Neural progenitor cell (in vitro differentiated cells): ENCODE data around the gene SMIM36. TPM values are rescaled to one million over a fixed set of nuclear protein-coding genes. Genes with fewer than 3 reads are reported as not detected.

Experiments used
- DNase-seq: peaks from one replicate; pipeline ENCODE4 v3.0.0-alpha.2; 2016; ENCODE audit warnings: low spot score
- H2AFZ ChIP-seq: fragments of 200-600 bp; sonication (generic); replicated peaks from 2 replicates; pipeline ENCODE4 v1.6.1; 2016; ENCODE audit warnings: antibody characterized with exemption
- H3F3A ChIP-seq: fragments of 200-600 bp; sonication (generic); 2 replicates; pipeline ENCODE4 v1.6.1; 2016; ENCODE audit warnings: antibody characterized with exemption, low read depth
- H3K27ac ChIP-seq: fragments of 200-600 bp; sonication (generic); 2 replicates; pipeline ENCODE4 v1.5.1; 2016; ENCODE audit warnings: mild to moderate bottlenecking
- H3K27me3 ChIP-seq: fragments of 200-600 bp; sonication (generic); 2 replicates; pipeline ENCODE4 v1.6.1; 2016; ENCODE audit warnings: mild to moderate bottlenecking, moderate library complexity
- H3K36me3 ChIP-seq: fragments of 200-600 bp; sonication (generic); 2 replicates; pipeline ENCODE4 v1.5.1; 2016
- H3K4me1 ChIP-seq: fragments of 200-600 bp; sonication (generic); 2 replicates; pipeline ENCODE4 v1.6.1; 2016; ENCODE audit warnings: mixed run types
- H3K4me2 ChIP-seq: fragments of 200-600 bp; sonication (generic); 2 replicates; pipeline ENCODE4 v1.6.1; 2016
- H3K4me3 ChIP-seq: fragments of 200-600 bp; sonication (generic); 2 replicates; pipeline ENCODE4 v1.5.1; 2016
- H3K79me2 ChIP-seq: fragments of 200-600 bp; sonication (generic); 2 replicates; pipeline ENCODE4 v1.6.1; 2016; ENCODE audit warnings: low read depth
- H3K9ac ChIP-seq: fragments of 200-600 bp; sonication (generic); 2 replicates; pipeline ENCODE4 v1.6.1; 2016
- H3K9me3 ChIP-seq: fragments of 200-600 bp; sonication (generic); 2 replicates; pipeline ENCODE4 v1.5.1; 2016; ENCODE audit warnings: low read depth
- H4K20me1 ChIP-seq: fragments of 200-600 bp; sonication (generic); 2 replicates; pipeline ENCODE4 v1.6.1; 2016; ENCODE audit warnings: low read depth
- H3K27ac Mint-ChIP-seq: 3 replicates; pipeline ENCODE4 v1.8.0; 2021; ENCODE audit warnings: mixed read lengths
- H3K27me3 Mint-ChIP-seq: 2 replicates; pipeline ENCODE4 v1.8.0; 2022; ENCODE audit warnings: low read depth, mild to moderate bottlenecking, inconsistent platforms, moderate library complexity, mixed read lengths; ENCODE audit not compliant: insufficient read depth
- H3K36me3 Mint-ChIP-seq: 3 replicates; pipeline ENCODE4 v1.8.0; 2021; ENCODE audit warnings: mixed read lengths
- H3K4me1 Mint-ChIP-seq: 3 replicates; pipeline ENCODE4 v1.8.0; 2021; ENCODE audit warnings: mixed read lengths
- H3K4me3 Mint-ChIP-seq: 3 replicates; pipeline ENCODE4 v1.8.0; 2021; ENCODE audit warnings: mild to moderate bottlenecking, moderate library complexity, mixed read lengths
- H3K9me3 Mint-ChIP-seq: 3 replicates; pipeline ENCODE4 v1.8.0; 2020; ENCODE audit warnings: mixed read lengths
- CTCF ChIP-seq: fragments of 200-600 bp; sonication (generic); IDR thresholded peaks from 2 replicates; pipeline ENCODE4 v1.5.1; 2017; ENCODE audit warnings: antibody characterized with exemption, mild to moderate bottlenecking
- EZH2 ChIP-seq: fragments of 200-600 bp; sonication (generic); IDR thresholded peaks from 2 replicates; pipeline ENCODE4 v1.6.1; 2017; ENCODE audit warnings: antibody characterized with exemption, mild to moderate bottlenecking, moderate library complexity
- EZH2phosphoT487 ChIP-seq: fragments of 200-600 bp; sonication (generic); IDR thresholded peaks from 2 replicates; pipeline ENCODE4 v1.6.1; 2017; ENCODE audit warnings: antibody characterized with exemption
- total RNA-seq: library from RNA; depleted of rRNA; stranded (reverse); fragments of >200 nt; gene quantifications from 2 replicates; pipeline ENCODE4 v1.2.3, GENCODE V29; 2015; ENCODE audit warnings: low replicate concordance

SMIM36 gene
- total RNA-seq, 1 donor from 2014 or later, result not detected

- H3K4me1 ChIP-seq, result no peaks in the 10 kb centered on the region
- no peak overlapping the region for H3K27ac ChIP-seq
- H3K4me2 ChIP-seq, result no peak overlapping the region
- no peak overlapping the region for H3K4me3 ChIP-seq
- H3K9ac ChIP-seq, result no peak overlapping the region
- H3K9me3 Mint-ChIP-seq, result no peaks in the 10 kb centered on the region
- H3K27ac Mint-ChIP-seq, result no peak overlapping the region
- peak; percentile 9 for DNase-seq
- no peaks in the 10 kb centered on the region for H3K36me3 ChIP-seq
- no peaks in the 10 kb centered on the region for H4K20me1 ChIP-seq
- peaks cover 17% of the 10 kb centered on the region for H3F3A ChIP-seq
- H3K36me3 Mint-ChIP-seq, result no peaks in the 10 kb centered on the region
- TF ChIP-seq EZH2phosphoT487 (no peak), EZH2 (no peak), CTCF (no peak)
- no peaks in the 10 kb centered on the region for H3K79me2 ChIP-seq
- peaks cover 6% of the 10 kb centered on the region for H3K4me1 Mint-ChIP-seq
- no peak overlapping the region for H2AFZ ChIP-seq
- no peaks in the 10 kb centered on the region for H3K27me3 ChIP-seq
- no peaks in the 10 kb centered on the region for H3K27me3 Mint-ChIP-seq
- H3K9me3 ChIP-seq, result no peaks in the 10 kb centered on the region
- no peak overlapping the region for H3K4me3 Mint-ChIP-seq
Measured at GRCh38 chr17:55500103-55500502, 11.1 kb downstream of the SMIM36 start.

GRCh38 chr17:55496094-55496881, 15.0 kb downstream of the SMIM36 start:
- Histone ChIP-seq H3K4me1 (peaks cover 17% of the 10 kb centered on the region), H3K4me3 (no peak overlapping the region), H3K9me3 (no peaks in the 10 kb centered on the region), H2AFZ (no peak overlapping the region), H3K4me2 (no peak overlapping the region), H3K27ac (no peak overlapping the region), H4K20me1 (no peaks in the 10 kb centered on the region), H3K36me3 (no peaks in the 10 kb centered on the region), H3K79me2 (no peaks in the 10 kb centered on the region), H3F3A (peaks cover 25% of the 10 kb centered on the region), H3K9ac (no peak overlapping the region), H3K27me3 (no peaks in the 10 kb centered on the region)
- no peak for TF ChIP-seq CTCF
- TF ChIP-seq EZH2, result no peak
- TF ChIP-seq EZH2phosphoT487, result no peak
- no peak overlapping the region for H3K4me3 Mint-ChIP-seq
- H3K9me3 Mint-ChIP-seq, result no peaks in the 10 kb centered on the region
- H3K27ac Mint-ChIP-seq, result no peak overlapping the region
- DNase-seq, result no peak
- H3K36me3 Mint-ChIP-seq, result no peaks in the 10 kb centered on the region
- no peaks in the 10 kb centered on the region for H3K27me3 Mint-ChIP-seq
- peaks cover 21% of the 10 kb centered on the region for H3K4me1 Mint-ChIP-seq

GRCh38 chr17:55495239-55495638, 16.0 kb downstream of the SMIM36 start:
- H3K9me3 Mint-ChIP-seq, result no peaks in the 10 kb centered on the region
- H3K36me3 ChIP-seq, result no peaks in the 10 kb centered on the region

More at GRCh38 chr17:55495239-55495638, 16.0 kb downstream of the SMIM36 start:
- no peaks in the 10 kb centered on the region for H3K27me3 Mint-ChIP-seq
- no peaks in the 10 kb centered on the region for H3K27me3 ChIP-seq
- H3K4me3 ChIP-seq, result no peak overlapping the region
- H3K4me3 Mint-ChIP-seq, result no peak overlapping the region
- TF ChIP-seq CTCF, result no peak
- no peak for TF ChIP-seq EZH2
- no peak for TF ChIP-seq EZH2phosphoT487
- no peak overlapping the region for H3K27ac Mint-ChIP-seq
- H2AFZ ChIP-seq, result no peak overlapping the region
- H3K79me2 ChIP-seq, result no peaks in the 10 kb centered on the region
- no peak overlapping the region for H3K4me2 ChIP-seq
- no peaks in the 10 kb centered on the region for H4K20me1 ChIP-seq
- DNase-seq, result no peak
- H3K9me3 ChIP-seq, result no peaks in the 10 kb centered on the region
- H3K9ac ChIP-seq, result no peak overlapping the region
- H3K4me1 Mint-ChIP-seq, result peaks cover 21% of the 10 kb centered on the region
- peaks cover 17% of the 10 kb centered on the region for H3K4me1 ChIP-seq
- H3K27ac ChIP-seq, result no peak overlapping the region
- peaks cover 22% of the 10 kb centered on the region for H3F3A ChIP-seq
- no peaks in the 10 kb centered on the region for H3K36me3 Mint-ChIP-seq
